Right lobe of liver (tissue), 4 donors: Measurements from ENCODE around the gene CCDC43.
"Not testable (repeated sequence)": the region's sequence is repeated elsewhere in the genome, so short reads cannot be mapped to it uniquely, and the experiment has no call there.

Source experiments
- POLR2A ChIP-seq: fragments of 450-650 bp; IDR thresholded peaks from one replicate; pipeline ENCODE4 v1.6.1; 2017; ENCODE audit warnings: antibody characterized with exemption, mild to moderate bottlenecking
- TF ChIP-seq, protein P1 (sequence below), 4 donors: fragments of 200-600 bp in 3 of 4; fragments of 450-650 bp in 1 of 4; IDR thresholded peaks; one replicate each; pipeline versions ENCODE4 v1.5.1 to v1.8.0; 2016 to 2022; ENCODE audit warnings: antibody characterized with exemption in 4 of 4, mild to moderate bottlenecking in 2 of 4
- donor health status: DM: no; HTN: no; CAD: no.
- donor health status: DM: no; HTN: no; CAD: no.
- donor health status: DM: no; HTN: yes; CAD: no.

DNA sequence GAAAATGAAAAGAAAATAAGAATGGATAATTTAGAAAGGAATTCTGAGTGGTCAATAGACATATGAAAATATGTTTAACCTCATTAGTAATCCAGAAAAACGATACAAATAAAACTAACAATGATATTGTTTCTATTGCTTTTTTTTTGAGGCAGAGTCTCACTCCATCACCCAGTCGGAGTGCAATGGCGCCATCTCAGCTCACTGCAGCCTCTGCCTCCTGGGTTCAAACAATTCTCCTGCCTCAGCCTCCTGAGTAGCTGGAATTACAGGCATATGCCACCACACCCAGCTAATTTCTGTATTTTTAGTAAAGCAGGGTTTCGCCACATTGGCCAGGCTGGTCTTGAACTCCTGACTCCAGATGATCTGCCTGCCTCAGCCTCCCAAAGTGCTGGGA, 55.2 kb downstream of the CCDC43 start:
- TF ChIP-seq, protein P1, sequence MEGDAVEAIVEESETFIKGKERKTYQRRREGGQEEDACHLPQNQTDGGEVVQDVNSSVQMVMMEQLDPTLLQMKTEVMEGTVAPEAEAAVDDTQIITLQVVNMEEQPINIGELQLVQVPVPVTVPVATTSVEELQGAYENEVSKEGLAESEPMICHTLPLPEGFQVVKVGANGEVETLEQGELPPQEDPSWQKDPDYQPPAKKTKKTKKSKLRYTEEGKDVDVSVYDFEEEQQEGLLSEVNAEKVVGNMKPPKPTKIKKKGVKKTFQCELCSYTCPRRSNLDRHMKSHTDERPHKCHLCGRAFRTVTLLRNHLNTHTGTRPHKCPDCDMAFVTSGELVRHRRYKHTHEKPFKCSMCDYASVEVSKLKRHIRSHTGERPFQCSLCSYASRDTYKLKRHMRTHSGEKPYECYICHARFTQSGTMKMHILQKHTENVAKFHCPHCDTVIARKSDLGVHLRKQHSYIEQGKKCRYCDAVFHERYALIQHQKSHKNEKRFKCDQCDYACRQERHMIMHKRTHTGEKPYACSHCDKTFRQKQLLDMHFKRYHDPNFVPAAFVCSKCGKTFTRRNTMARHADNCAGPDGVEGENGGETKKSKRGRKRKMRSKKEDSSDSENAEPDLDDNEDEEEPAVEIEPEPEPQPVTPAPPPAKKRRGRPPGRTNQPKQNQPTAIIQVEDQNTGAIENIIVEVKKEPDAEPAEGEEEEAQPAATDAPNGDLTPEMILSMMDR (IDR thresholded peaks at IDR 0.05) = not testable (repeated sequence)
- TF ChIP-seq POLR2A = not testable (repeated sequence)
